Trophoblast cell (in vitro differentiated cells and primary cell): ENCODE data around the gene SLC16A4.

Experiments
- DNase-seq, 2 donors: peaks; one replicate each; pipeline ENCODE4 v3.0.0-alpha.2; 2016
- H2AFZ ChIP-seq: 2 replicates; pipeline ENCODE4 v1.6.1; 2013; ENCODE audit warnings: low read length, moderate library complexity, mild to moderate bottlenecking; ENCODE audit not compliant: insufficient read depth, poor library complexity
- H2AK5ac ChIP-seq: 2 replicates; pipeline ENCODE4 v1.6.1; 2013; ENCODE audit warnings: mild to moderate bottlenecking, low read length
- H2BK120ac ChIP-seq: 2 replicates; pipeline ENCODE4 v1.6.1; 2013; ENCODE audit warnings: low read length, mild to moderate bottlenecking, moderate library complexity; ENCODE audit not compliant: insufficient read depth, poor library complexity
- H2BK12ac ChIP-seq: 2 replicates; pipeline ENCODE4 v1.6.1; 2013; ENCODE audit warnings: mild to moderate bottlenecking, low read length, moderate library complexity
- H2BK5ac ChIP-seq: 2 replicates; pipeline ENCODE4 v1.6.1; 2013; ENCODE audit warnings: low read length, low read depth, moderate library complexity, mild to moderate bottlenecking; ENCODE audit not compliant: poor library complexity
- H3K14ac ChIP-seq: 2 replicates; pipeline ENCODE4 v1.6.1; 2013; ENCODE audit warnings: mild to moderate bottlenecking, low read length
- H3K18ac ChIP-seq: 2 replicates; pipeline ENCODE4 v1.6.1; 2013; ENCODE audit warnings: mild to moderate bottlenecking, low read length
- H3K23ac ChIP-seq: 2 replicates; pipeline ENCODE4 v1.6.1; 2013; ENCODE audit warnings: low read length
- H3K27ac ChIP-seq: 2 replicates; pipeline ENCODE4 v1.5.1; 2013; ENCODE audit warnings: low read depth, mild to moderate bottlenecking, inconsistent platforms, low read length, moderate library complexity
- H3K27me3 ChIP-seq: 2 replicates; pipeline ENCODE4 v1.6.1; 2013; ENCODE audit warnings: inconsistent platforms, mild to moderate bottlenecking, low read length, moderate library complexity; ENCODE audit not compliant: insufficient read depth
- H3K36me3 ChIP-seq, 2 experiments: 1 replicate in 1 of 2; 2 replicates in 1 of 2; pipeline ENCODE4 v1.6.1; 2013; ENCODE audit warnings: low read length in 2 of 2, mild to moderate bottlenecking in 2 of 2, moderate library complexity in 1 of 2; ENCODE audit not compliant: insufficient read depth in 2 of 2, control insufficient read depth in 1 of 2
- H3K4ac ChIP-seq: 2 replicates; pipeline ENCODE4 v1.6.1; 2013; ENCODE audit warnings: low read depth, mild to moderate bottlenecking, low read length, moderate library complexity
- H3K4me1 ChIP-seq, 2 experiments: 1 replicate in 1 of 2; 2 replicates in 1 of 2; pipeline ENCODE4 v1.6.1; 2013; ENCODE audit warnings: low read length in 2 of 2, mild to moderate bottlenecking in 2 of 2, moderate library complexity in 1 of 2; ENCODE audit not compliant: insufficient read depth in 2 of 2, control insufficient read depth in 1 of 2
- H3K4me2 ChIP-seq: 2 replicates; pipeline ENCODE4 v1.6.1; 2013; ENCODE audit warnings: inconsistent platforms, mild to moderate bottlenecking, low read length, moderate library complexity
- H3K4me3 ChIP-seq: 2 replicates; pipeline ENCODE4 v1.5.1; 2013; ENCODE audit warnings: mild to moderate bottlenecking, low read depth, low read length, inconsistent platforms
- H3K79me1 ChIP-seq: one replicate; pipeline ENCODE4 v1.6.1; 2013; ENCODE audit warnings: low read length
- H3K79me2 ChIP-seq: 2 replicates; pipeline ENCODE4 v1.6.1; 2013; ENCODE audit warnings: low read length, mild to moderate bottlenecking; ENCODE audit not compliant: control insufficient read depth, insufficient read depth, poor library complexity
- H3K9ac ChIP-seq: 2 replicates; pipeline ENCODE4 v1.6.1; 2013; ENCODE audit warnings: mild to moderate bottlenecking, low read length
- H3K9me3 ChIP-seq: 2 replicates; pipeline ENCODE4 v1.6.1; 2013; ENCODE audit warnings: low read depth, mild to moderate bottlenecking, control low read depth, inconsistent platforms, low read length; ENCODE audit not compliant: insufficient read depth
- H4K12ac ChIP-seq: 2 replicates; pipeline ENCODE4 v1.6.1; 2013; ENCODE audit warnings: low read depth, mild to moderate bottlenecking, low read length, moderate library complexity
- H4K8ac ChIP-seq: 2 replicates; pipeline ENCODE4 v1.6.1; 2013; ENCODE audit warnings: low read depth, mild to moderate bottlenecking, low read length, moderate library complexity
- H4K91ac ChIP-seq: one replicate; pipeline ENCODE4 v1.6.1; 2013; ENCODE audit warnings: low read depth, mild to moderate bottlenecking, low read length, moderate library complexity
- WGBS: extraction: QIAGEN DNeasy Blood & Tissue Kit; methylation state at CpG from one replicate; pipeline ENCODE4 v1.1.7; 2013; ENCODE audit warnings: missing lambda C conversion rate; ENCODE audit not compliant: insufficient read length, insufficient coverage; ENCODE audit errors: extremely low coverage; 5-methylcytosine and 5-hydroxymethylcytosine counted together

Gene SLC16A4

GRCh38 chr1:110385369-110385768, 5.5 kb downstream of the SLC16A4 start:
- no peaks in the 10 kb centered on the region for H3K9me3 ChIP-seq
- no peaks in the 10 kb centered on the region for H3K4me1 ChIP-seq
- WGBS: no CpG with 5 or more reads among the region's 1 CpG
- H2BK5ac ChIP-seq: no peak overlapping the region
- H2AK5ac ChIP-seq: no peak overlapping the region
- H3K18ac ChIP-seq: no peak overlapping the region
- H3K4me3 ChIP-seq: no peak overlapping the region
- no peak overlapping the region for H3K27ac ChIP-seq
- H3K4ac ChIP-seq: no peak overlapping the region
- H3K4me2 ChIP-seq: no peak overlapping the region
- no peaks in the 10 kb centered on the region for H3K79me1 ChIP-seq
- no peak for DNase-seq
- no peak overlapping the region for H3K23ac ChIP-seq
- no peak overlapping the region for H2BK120ac ChIP-seq
- H3K14ac ChIP-seq: no peak overlapping the region
- no peak overlapping the region for H4K12ac ChIP-seq
- no peak overlapping the region for H4K8ac ChIP-seq
- H3K79me2 ChIP-seq: no peaks in the 10 kb centered on the region
- peaks cover 1 to 3% of the 10 kb centered on the region in 2 experiments for H3K36me3 ChIP-seq
- H2BK12ac ChIP-seq: no peak overlapping the region
- no peaks in the 10 kb centered on the region for H3K27me3 ChIP-seq
- no peak overlapping the region for H4K91ac ChIP-seq
- H3K9ac ChIP-seq: no peak overlapping the region
- H2AFZ ChIP-seq: no peak overlapping the region

DNA sequence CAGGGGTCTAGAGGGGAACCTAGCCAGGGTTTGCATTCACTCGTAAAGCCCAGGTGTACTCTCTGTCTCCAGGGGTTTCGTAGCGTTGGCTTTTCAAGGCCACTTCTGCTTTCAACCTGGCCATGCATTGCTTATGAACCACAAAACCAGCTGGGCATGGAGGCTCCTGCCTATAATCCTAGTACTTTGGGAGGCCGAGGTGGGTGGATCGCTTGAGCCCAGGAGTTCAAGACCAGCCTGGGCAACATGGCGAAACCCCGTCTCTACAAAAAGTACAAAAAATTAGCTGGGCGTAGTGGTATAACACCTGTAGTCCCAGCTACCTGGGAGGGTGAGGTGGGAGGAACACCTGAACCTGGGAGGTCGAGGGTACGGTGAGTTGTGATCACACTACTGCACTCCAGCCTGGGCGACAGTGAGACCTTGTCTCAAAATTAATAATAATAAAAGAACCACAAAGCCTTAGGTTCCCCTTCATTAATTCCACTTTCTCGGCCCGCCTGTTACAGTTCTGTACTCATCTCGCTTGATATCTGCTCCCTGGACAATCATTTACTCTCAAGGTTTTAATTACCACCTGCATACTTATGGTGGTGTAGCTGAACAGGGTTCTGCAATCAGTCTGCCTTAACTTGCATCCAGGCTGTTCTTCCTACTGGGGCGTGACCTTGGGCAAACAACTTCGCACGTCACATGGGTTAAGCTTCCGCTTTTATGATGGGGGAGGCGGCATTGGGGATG, 6.1 kb downstream of the SLC16A4 start:
- Histone ChIP-seq H3K4me1 (no peaks in the 10 kb centered on the region), H3K36me3 (peaks cover 1 to 3% of the 10 kb centered on the region in 2 experiments), H2BK12ac (no peak overlapping the region), H3K9me3 (no peaks in the 10 kb centered on the region), H2AFZ (no peak overlapping the region), H2AK5ac (no peak overlapping the region), H3K14ac (no peak overlapping the region), H3K23ac (no peak overlapping the region), H3K9ac (no peak overlapping the region), H3K79me1 (no peaks in the 10 kb centered on the region), H3K79me2 (no peaks in the 10 kb centered on the region), H3K4me3 (no peak overlapping the region), H4K12ac (no peak overlapping the region), H4K8ac (no peak overlapping the region), H2BK5ac (no peak overlapping the region), H2BK120ac (no peak overlapping the region), H3K27ac (no peak overlapping the region), H3K4ac (no peak overlapping the region), H3K18ac (no peak overlapping the region), H3K27me3 (no peaks in the 10 kb centered on the region), H3K4me2 (no peak overlapping the region), H4K91ac (no peak overlapping the region)
- WGBS: no CpG with 5 or more reads among the region's 19 CpGs
- DNase-seq: no peak

DNA sequence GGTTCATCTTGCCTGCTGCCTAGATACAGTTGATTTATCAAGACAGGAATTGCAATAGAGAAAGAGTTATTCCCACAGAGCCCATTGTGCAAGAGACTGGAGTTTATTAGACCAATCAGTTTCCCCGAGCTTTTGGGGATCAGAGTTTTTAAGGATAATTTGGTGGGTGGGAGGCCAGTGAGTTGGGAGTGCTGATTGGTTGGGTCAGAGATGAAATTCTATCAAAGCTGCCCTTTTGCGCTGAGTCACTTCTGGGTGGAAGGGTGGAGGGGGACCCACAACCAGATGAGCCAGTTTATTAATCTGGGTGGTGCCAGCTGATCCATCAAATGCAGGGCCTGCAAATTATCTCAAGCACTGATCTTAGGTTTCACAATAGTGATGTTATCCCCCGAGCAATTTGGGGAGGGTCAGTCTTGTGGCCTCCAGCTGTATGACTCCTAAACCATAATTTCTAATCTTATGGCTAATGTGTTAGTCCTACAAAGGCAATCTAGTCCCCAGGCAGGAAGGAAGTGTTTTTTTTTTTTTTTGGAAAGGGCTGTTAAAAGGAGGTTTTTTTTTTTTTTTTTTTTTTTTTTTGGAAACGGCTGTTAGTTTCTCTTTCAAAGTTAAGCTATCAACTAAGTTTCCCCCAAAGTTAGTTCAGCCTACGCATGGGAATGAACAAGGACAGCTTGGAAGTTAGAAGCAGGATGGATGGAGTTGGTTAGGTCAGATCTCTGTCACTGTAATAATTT, 7.4 kb downstream of the SLC16A4 start:
- no peak overlapping the region for H2BK5ac ChIP-seq
- no peak overlapping the region for H3K18ac ChIP-seq
- H3K4me3 ChIP-seq: no peak overlapping the region
- H2BK120ac ChIP-seq: no peak overlapping the region
- no peaks in the 10 kb centered on the region for H3K79me1 ChIP-seq
- H3K9ac ChIP-seq: no peak overlapping the region
- WGBS: no CpG with 5 or more reads among the region's 5 CpGs
- H4K91ac ChIP-seq: no peak overlapping the region
- H2AFZ ChIP-seq: no peak overlapping the region
- H3K36me3 ChIP-seq: peaks cover 1 to 3% of the 10 kb centered on the region in 2 experiments
- no peaks in the 10 kb centered on the region for H3K79me2 ChIP-seq
- no peak overlapping the region for H3K14ac ChIP-seq
- no peak overlapping the region for H3K4ac ChIP-seq
- no peak overlapping the region for H4K8ac ChIP-seq
- H3K9me3 ChIP-seq: no peaks in the 10 kb centered on the region
- no peak overlapping the region for H3K4me2 ChIP-seq
- no peaks in the 10 kb centered on the region for H3K27me3 ChIP-seq
- H3K23ac ChIP-seq: no peak overlapping the region
- no peak overlapping the region for H2AK5ac ChIP-seq
- no peak for DNase-seq
- H3K4me1 ChIP-seq: no peaks in the 10 kb centered on the region
- no peak overlapping the region for H3K27ac ChIP-seq
- no peak overlapping the region for H4K12ac ChIP-seq
- H2BK12ac ChIP-seq: no peak overlapping the region

GRCh38 chr1:110380672-110381283, 10.0 kb downstream of the SLC16A4 start:
- H3K4me3 ChIP-seq: no peak overlapping the region
- H3K9me3 ChIP-seq: no peaks in the 10 kb centered on the region
- peaks cover 2 to 3% of the 10 kb centered on the region in 2 experiments for H3K36me3 ChIP-seq
- H3K79me2 ChIP-seq: no peaks in the 10 kb centered on the region
- no peak overlapping the region for H2BK12ac ChIP-seq
- no peak overlapping the region for H2AK5ac ChIP-seq
- H3K4ac ChIP-seq: no peak overlapping the region
- WGBS: no CpG with 5 or more reads among the region's 10 CpGs
- H3K79me1 ChIP-seq: no peaks in the 10 kb centered on the region
- H4K8ac ChIP-seq: no peak overlapping the region
- no peaks in the 10 kb centered on the region for H3K4me1 ChIP-seq
- no peak overlapping the region for H2AFZ ChIP-seq
- no peak overlapping the region for H3K27ac ChIP-seq
- H3K14ac ChIP-seq: no peak overlapping the region
- H4K12ac ChIP-seq: no peak overlapping the region
- no peak overlapping the region for H3K9ac ChIP-seq
- DNase-seq: no peak
- no peaks in the 10 kb centered on the region for H3K27me3 ChIP-seq
- no peak overlapping the region for H3K18ac ChIP-seq
- no peak overlapping the region for H3K23ac ChIP-seq
- H4K91ac ChIP-seq: no peak overlapping the region
- no peak overlapping the region for H3K4me2 ChIP-seq
- no peak overlapping the region for H2BK120ac ChIP-seq
- H2BK5ac ChIP-seq: no peak overlapping the region
